GM23248 (cell line): ENCODE measurements around the gene MELK.

Source experiments
- EZH2 ChIP-seq: fragments of 200-600 bp; sonication (generic); IDR thresholded peaks from 2 replicates; pipeline ENCODE4 v1.6.1; 2018; ENCODE audit warnings: antibody characterized with exemption, mild to moderate bottlenecking; ENCODE audit not compliant: insufficient read depth, poor library complexity, severe bottlenecking
- EZH2phosphoT487 ChIP-seq: fragments of 200-600 bp; sonication (generic); IDR thresholded peaks from 2 replicates; pipeline ENCODE4 v1.6.1; 2018; ENCODE audit warnings: antibody characterized with exemption, moderate library complexity, mild to moderate bottlenecking, low read depth; ENCODE audit not compliant: insufficient read depth

DNA sequence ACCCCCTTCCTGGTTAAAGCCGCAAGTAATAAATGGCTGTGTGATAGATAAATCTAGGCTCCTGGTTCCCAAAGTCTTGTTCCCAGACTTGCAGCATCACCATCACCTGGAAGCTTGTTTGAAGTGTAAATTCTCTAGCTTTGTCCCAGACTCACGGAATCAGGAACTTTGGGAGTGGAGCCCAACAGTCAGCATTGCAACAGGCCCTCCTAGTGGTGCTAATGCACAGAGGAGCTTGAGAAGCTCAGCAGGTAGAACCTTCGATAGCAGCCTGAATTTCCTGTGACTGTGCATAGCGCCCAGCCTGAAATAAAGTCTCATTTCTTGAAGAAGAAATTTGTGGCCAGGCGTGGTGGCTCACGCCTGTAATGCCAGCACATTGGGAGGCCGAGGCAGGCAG, 30.3 kb upstream of the MELK start:
- TF ChIP-seq EZH2 (no peak), EZH2phosphoT487 (no peak)
